Tibial nerve (tissue), 4 donors: ENCODE data around the gene SRPK1.

Experiments
- CTCF ChIP-seq, 5 experiments: fragments of 200-600 bp in 3 of 5; fragments of 450-650 bp in 2 of 5; sonication (generic) in 3 of 5; IDR thresholded peaks; one replicate each; pipeline ENCODE4 v1.5.1; 2016 to 2019; ENCODE audit warnings: antibody characterized with exemption in 5 of 5, mild to moderate bottlenecking in 3 of 5, moderate library complexity in 2 of 5
- EP300 ChIP-seq, 2 donors: sonication (generic); formaldehyde crosslinking; IDR thresholded peaks; one replicate each; pipeline ENCODE4 v1.6.1; 2017; ENCODE audit warnings: antibody characterized with exemption in 2 of 2, mild to moderate bottlenecking in 1 of 2

GRCh38 chr6:35856250-35856649, 64.6 kb downstream of the SRPK1 start:
- TF ChIP-seq CTCF (IDR thresholded peaks at IDR 0.05): no peak
- TF ChIP-seq EP300 (IDR thresholded peaks at IDR 0.05): no peak
